ENCODE measurements around the gene MYO16.

The MYO16 gene

DNA sequence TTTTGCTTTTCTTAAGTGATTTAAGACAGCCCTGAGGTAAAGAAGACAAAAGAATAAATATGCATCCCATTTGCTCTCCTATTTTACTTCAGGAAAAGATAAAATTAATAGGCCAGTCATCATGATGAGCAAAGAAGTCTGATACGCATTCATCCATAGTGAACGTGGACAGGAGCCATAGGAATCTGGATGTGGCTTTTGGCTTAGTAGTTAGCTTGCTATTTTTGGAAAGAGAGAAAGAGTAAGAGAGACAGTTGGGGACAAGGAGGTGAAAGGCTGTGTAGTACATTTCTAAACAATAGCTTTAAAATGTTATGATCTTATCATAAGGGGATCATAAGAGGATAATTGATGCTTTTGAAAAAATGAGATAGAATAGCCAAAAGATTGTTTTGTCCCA, 611.7 kb downstream of the MYO16 start:
- H3K9ac ChIP-seq (ENCODE audit: low read length): no peak overlapping the region
- no peaks in the 10 kb centered on the region for H3K79me2 ChIP-seq (ENCODE audit: insufficient read depth, low read length)
- no peaks in the 10 kb centered on the region for H3K9me2 ChIP-seq (replicated peaks; ENCODE audit: insufficient read depth, low read length)
- no peaks in the 10 kb centered on the region for H3K27me3 ChIP-seq (ENCODE audit: low read length)
- no peaks in the 10 kb centered on the region for H3F3A ChIP-seq (ENCODE audit: insufficient read depth)
- H4K20me1 ChIP-seq (ENCODE audit: low read depth, low read length): no peaks in the 10 kb centered on the region
- H3K36me3 ChIP-seq (ENCODE audit: low read length): no peaks in the 10 kb centered on the region
- no peak overlapping the region for H3K27ac ChIP-seq (ENCODE audit: low read depth, low read length)
- no peak overlapping the region for H2AFZ ChIP-seq (ENCODE audit: low read depth, low read length, severe bottlenecking)
- no peak overlapping the region for H3K4me3 ChIP-seq (ENCODE audit: insufficient read depth, low read length, poor library complexity, severe bottlenecking)
- no peak overlapping the region for H3K4me2 ChIP-seq (ENCODE audit: low read depth, low read length, poor library complexity, severe bottlenecking)
- H3K9me3 ChIP-seq (ENCODE audit: insufficient read depth, low read length): no peaks in the 10 kb centered on the region
- TF ChIP-seq, protein P1, sequence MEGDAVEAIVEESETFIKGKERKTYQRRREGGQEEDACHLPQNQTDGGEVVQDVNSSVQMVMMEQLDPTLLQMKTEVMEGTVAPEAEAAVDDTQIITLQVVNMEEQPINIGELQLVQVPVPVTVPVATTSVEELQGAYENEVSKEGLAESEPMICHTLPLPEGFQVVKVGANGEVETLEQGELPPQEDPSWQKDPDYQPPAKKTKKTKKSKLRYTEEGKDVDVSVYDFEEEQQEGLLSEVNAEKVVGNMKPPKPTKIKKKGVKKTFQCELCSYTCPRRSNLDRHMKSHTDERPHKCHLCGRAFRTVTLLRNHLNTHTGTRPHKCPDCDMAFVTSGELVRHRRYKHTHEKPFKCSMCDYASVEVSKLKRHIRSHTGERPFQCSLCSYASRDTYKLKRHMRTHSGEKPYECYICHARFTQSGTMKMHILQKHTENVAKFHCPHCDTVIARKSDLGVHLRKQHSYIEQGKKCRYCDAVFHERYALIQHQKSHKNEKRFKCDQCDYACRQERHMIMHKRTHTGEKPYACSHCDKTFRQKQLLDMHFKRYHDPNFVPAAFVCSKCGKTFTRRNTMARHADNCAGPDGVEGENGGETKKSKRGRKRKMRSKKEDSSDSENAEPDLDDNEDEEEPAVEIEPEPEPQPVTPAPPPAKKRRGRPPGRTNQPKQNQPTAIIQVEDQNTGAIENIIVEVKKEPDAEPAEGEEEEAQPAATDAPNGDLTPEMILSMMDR (IDR thresholded peaks at IDR 0.05; ENCODE audit: insufficient read depth, low read length, poor library complexity, severe bottlenecking): no peak
- no peak for TF ChIP-seq EZH2phosphoT487 (conservative IDR thresholded peaks at IDR 0.05; ENCODE audit: low read length)

DNA sequence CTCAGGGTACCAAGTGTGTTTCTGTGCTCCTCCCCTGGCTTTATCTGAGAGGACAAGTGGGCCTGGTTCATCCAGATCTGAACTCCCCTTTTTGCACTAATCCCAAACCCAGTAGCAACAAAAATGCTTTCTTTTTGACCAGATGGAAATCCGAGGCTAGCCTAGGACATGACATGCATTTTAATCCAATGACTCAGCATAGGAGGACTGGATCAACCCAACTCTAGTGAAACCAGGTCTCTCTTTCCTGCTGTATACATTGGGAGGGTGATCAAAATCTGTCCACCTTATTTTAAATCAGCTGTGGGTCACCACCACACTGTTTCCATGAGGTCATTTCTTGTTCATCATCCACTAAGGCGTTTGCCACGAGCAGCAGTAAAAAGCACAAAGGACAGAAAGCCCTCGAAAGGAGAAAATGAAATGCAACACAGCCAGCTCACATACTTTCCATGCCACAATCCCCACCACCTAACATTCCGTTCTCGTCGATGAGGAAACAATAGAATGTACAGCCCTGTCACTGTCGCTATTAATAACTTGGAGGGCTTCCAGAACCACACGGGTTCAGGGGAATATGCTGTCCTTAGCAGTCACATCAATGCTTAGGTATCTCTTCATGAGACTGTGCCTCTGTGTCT, 614.0 kb downstream of the MYO16 start:
- no peak overlapping the region for H3K4me3 ChIP-seq (ENCODE audit: insufficient read depth, low read length, poor library complexity, severe bottlenecking)
- no peak overlapping the region for H3K27ac ChIP-seq (ENCODE audit: low read depth, low read length)
- no peaks in the 10 kb centered on the region for H4K20me1 ChIP-seq (ENCODE audit: low read depth, low read length)

DNA sequence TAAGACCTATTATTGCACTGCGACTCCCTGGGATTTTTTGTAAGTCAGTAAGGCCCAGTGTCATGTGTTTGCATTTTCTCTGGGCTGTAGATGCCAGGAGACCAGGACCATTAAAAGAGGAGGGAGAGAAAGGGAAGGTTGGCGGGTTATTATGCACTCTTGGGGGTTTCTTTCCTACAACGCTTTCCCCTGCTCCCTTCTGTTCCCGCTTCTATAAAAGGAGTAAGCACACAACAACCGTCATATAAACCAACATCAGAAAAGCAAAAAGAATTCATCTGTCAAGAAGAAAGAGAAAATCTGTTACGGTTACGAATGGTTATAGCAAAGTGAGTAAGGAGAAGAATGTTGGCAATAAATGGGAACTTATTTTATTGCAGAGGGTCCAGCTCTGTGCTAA, 615.2 kb downstream of the MYO16 start:
- H3K79me2 ChIP-seq (ENCODE audit: insufficient read depth, low read length): no peaks in the 10 kb centered on the region
- H3K9me2 ChIP-seq (replicated peaks; ENCODE audit: insufficient read depth, low read length): no peaks in the 10 kb centered on the region
- H3K36me3 ChIP-seq (ENCODE audit: low read length): no peaks in the 10 kb centered on the region
- no peak overlapping the region for H3K27ac ChIP-seq (ENCODE audit: low read depth, low read length)
- no peak overlapping the region for H3K4me2 ChIP-seq (ENCODE audit: low read depth, low read length, poor library complexity, severe bottlenecking)
- no peaks in the 10 kb centered on the region for H3K9me3 ChIP-seq (ENCODE audit: insufficient read depth, low read length)
- H2AFZ ChIP-seq (ENCODE audit: low read depth, low read length, severe bottlenecking): no peak overlapping the region
- H3F3A ChIP-seq (ENCODE audit: insufficient read depth): no peaks in the 10 kb centered on the region
- no peak overlapping the region for H3K9ac ChIP-seq (ENCODE audit: low read length)
- no peaks in the 10 kb centered on the region for H3K27me3 ChIP-seq (ENCODE audit: low read length)
- no peak overlapping the region for H3K4me3 ChIP-seq (ENCODE audit: insufficient read depth, low read length, poor library complexity, severe bottlenecking)
- no peak for TF ChIP-seq EZH2phosphoT487 (conservative IDR thresholded peaks at IDR 0.05; ENCODE audit: low read length)
- TF ChIP-seq, protein P1 (IDR thresholded peaks at IDR 0.05; ENCODE audit: insufficient read depth, low read length, poor library complexity, severe bottlenecking): no peak
- H4K20me1 ChIP-seq (ENCODE audit: low read depth, low read length): no peaks in the 10 kb centered on the region

More for the DNA sequence above, 614.0 kb downstream of the MYO16 start:
- Histone ChIP-seq H2AFZ (ENCODE audit: low read depth, low read length, severe bottlenecking) (no peak overlapping the region), H3K27me3 (ENCODE audit: low read length) (no peaks in the 10 kb centered on the region), H3K9ac (ENCODE audit: low read length) (no peak overlapping the region), H3K9me2 (replicated peaks; ENCODE audit: insufficient read depth, low read length) (no peaks in the 10 kb centered on the region), H3K79me2 (ENCODE audit: insufficient read depth, low read length) (no peaks in the 10 kb centered on the region), H3K4me2 (ENCODE audit: low read depth, low read length, poor library complexity, severe bottlenecking) (no peak overlapping the region), H3F3A (ENCODE audit: insufficient read depth) (no peaks in the 10 kb centered on the region), H3K9me3 (ENCODE audit: insufficient read depth, low read length) (no peaks in the 10 kb centered on the region), H3K36me3 (ENCODE audit: low read length) (no peaks in the 10 kb centered on the region)
- no peak for TF ChIP-seq EZH2phosphoT487 (conservative IDR thresholded peaks at IDR 0.05; ENCODE audit: low read length)
- TF ChIP-seq, protein P1 (IDR thresholded peaks at IDR 0.05; ENCODE audit: insufficient read depth, low read length, poor library complexity, severe bottlenecking): no peak
